HL-60 (cell line): ENCODE measurements around the gene ZC3H12D.

ENCODE experiments used
- TF ChIP-seq, protein P1 (sequence below): IDR thresholded peaks from one replicate; pipeline ENCODE4 v1.5.1; 2011; ENCODE audit warnings: low read length, control low read depth, inconsistent platforms; ENCODE audit not compliant: insufficient read depth
- TF ChIP-seq, protein P2 (sequence below): IDR thresholded peaks from 2 replicates; pipeline ENCODE4 v1.6.1; 2012; ENCODE audit warnings: low read depth; ENCODE audit not compliant: insufficient replicate concordance

DNA sequence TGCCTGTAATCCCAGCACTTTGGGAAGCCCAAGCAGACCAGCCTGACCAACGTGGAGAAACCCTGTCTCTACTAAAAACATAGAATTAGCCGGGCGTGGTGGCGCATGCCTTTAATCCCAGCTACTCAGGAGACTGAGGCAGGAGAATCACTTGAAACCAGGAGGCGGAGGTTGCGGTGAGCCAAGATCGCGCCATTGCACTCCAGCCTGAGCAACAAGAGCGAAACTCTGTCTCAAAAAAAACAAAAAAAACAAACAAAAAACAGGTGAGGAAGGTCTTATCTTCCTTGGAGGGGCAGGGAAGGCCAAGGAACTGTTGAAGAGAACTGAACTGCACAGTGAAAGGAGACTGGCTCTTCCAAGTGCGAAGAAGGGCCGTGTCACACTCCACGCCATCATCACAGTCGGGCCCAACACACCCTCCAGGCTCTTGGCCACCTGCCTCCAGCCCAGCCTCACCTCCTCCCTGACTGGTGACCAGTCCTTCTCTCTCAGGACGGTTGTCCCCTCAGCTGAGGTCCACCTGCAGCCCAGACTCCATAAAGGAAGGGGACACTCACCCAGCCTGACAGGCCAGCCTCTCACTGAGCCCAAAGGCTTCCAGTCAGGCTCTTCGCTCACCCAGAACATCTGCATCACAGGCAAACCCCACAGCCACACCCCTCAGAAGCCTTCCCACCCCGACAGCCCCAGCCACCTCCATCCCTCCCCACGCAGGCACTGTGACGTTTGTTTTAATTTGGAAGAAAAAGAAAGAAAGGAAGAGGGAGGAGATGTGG lies 4.1 kb downstream of the ZC3H12D start:
- TF ChIP-seq, protein P1, sequence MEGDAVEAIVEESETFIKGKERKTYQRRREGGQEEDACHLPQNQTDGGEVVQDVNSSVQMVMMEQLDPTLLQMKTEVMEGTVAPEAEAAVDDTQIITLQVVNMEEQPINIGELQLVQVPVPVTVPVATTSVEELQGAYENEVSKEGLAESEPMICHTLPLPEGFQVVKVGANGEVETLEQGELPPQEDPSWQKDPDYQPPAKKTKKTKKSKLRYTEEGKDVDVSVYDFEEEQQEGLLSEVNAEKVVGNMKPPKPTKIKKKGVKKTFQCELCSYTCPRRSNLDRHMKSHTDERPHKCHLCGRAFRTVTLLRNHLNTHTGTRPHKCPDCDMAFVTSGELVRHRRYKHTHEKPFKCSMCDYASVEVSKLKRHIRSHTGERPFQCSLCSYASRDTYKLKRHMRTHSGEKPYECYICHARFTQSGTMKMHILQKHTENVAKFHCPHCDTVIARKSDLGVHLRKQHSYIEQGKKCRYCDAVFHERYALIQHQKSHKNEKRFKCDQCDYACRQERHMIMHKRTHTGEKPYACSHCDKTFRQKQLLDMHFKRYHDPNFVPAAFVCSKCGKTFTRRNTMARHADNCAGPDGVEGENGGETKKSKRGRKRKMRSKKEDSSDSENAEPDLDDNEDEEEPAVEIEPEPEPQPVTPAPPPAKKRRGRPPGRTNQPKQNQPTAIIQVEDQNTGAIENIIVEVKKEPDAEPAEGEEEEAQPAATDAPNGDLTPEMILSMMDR: no peak
- TF ChIP-seq, protein P2, sequence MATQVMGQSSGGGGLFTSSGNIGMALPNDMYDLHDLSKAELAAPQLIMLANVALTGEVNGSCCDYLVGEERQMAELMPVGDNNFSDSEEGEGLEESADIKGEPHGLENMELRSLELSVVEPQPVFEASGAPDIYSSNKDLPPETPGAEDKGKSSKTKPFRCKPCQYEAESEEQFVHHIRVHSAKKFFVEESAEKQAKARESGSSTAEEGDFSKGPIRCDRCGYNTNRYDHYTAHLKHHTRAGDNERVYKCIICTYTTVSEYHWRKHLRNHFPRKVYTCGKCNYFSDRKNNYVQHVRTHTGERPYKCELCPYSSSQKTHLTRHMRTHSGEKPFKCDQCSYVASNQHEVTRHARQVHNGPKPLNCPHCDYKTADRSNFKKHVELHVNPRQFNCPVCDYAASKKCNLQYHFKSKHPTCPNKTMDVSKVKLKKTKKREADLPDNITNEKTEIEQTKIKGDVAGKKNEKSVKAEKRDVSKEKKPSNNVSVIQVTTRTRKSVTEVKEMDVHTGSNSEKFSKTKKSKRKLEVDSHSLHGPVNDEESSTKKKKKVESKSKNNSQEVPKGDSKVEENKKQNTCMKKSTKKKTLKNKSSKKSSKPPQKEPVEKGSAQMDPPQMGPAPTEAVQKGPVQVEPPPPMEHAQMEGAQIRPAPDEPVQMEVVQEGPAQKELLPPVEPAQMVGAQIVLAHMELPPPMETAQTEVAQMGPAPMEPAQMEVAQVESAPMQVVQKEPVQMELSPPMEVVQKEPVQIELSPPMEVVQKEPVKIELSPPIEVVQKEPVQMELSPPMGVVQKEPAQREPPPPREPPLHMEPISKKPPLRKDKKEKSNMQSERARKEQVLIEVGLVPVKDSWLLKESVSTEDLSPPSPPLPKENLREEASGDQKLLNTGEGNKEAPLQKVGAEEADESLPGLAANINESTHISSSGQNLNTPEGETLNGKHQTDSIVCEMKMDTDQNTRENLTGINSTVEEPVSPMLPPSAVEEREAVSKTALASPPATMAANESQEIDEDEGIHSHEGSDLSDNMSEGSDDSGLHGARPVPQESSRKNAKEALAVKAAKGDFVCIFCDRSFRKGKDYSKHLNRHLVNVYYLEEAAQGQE: no peak
